HG03442 (cell line): ENCODE data around the gene COL4A6.

ENCODE experiments used
- ATAC-seq: cut with Tn5 transposase; IDR thresholded peaks from one replicate; pipeline ENCODE4 v1.9.1; 2021; ENCODE audit warnings: mild to moderate bottlenecking, moderate library complexity; ENCODE audit not compliant: unreplicated experiment

COL4A6 gene

DNA sequence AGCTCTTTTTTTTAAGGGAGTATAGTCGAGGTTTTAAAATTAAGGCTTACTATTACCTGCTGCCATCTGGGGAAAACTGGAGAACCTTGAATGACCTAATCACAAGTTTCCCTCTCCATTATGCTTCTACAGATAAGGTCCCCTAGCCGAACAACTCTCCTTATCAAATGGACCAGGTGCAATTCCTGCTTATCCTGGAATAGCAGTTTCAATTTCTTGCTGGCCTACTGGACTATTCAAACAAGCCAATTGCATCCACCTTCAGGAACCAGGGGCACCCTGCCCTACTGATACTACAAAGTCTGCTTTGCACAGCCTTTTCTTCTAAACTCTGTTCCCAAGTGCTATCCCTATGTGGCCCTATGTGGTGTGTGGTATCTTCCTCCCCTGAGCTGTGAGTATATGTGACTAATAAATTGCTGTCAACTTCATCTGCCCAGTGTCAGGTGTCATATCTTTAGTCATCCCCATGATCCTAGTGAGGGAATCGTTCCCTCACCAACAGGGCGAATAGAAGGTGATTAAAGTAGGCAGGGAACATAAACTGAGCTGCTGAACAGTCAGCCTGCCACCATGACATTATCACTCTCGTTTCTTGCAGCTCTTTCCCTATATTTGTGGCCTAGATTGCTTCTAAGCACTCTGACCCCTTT is 218.1 kb downstream of the COL4A6 start:
- ATAC-seq: no peak

DNA sequence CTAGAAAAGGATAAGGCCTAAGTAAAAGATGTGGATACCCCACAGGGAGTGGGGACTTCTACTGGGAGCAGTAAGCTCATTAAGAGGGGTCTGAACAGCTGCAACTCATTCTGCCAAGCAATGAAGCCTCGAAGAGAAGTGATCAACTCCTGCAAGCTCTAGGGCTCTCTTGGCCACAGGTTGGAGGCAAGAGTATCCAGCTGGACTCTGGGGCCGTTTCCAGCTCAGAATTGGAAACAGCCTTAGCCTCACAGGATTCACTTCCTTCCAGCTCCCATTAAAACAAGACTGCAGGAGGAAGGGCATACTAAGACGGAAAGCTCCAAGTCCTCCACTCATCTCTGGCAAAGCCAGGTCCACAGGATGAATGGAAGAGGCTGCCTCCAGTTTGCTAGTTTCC is 220.3 kb downstream of the COL4A6 start:
- ATAC-seq: no peak

DNA sequence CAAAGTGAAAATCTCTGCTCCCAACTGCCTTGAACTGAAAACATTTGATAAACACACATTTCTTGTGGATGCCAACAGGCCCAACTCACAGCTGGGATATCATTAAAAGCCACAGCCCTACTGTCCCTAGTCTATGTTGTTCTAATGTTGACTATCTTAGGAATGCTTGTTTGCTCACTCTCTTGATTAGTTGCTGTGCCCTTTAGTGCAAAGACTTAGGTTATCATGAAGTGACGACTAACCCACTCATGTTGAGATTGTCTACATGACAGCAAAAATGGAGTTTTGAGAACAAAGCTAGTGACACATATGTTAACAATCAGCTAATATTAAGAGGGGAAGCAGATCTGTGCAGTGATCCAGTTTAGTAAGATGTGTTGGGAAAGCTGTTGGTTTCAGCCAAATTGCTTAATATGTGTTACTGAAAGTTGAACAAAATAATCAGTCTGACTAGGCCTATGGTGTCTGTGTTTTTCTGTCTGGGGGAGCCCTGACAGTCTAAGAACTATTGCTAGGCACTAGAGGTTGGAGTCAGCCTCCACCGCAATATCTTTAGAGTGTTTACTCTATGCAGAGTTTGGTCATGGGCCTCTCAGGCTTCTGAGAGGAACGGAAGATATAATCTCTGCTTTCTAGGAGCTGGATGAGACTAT is 221.2 kb downstream of the COL4A6 start:
- no peak for ATAC-seq

DNA sequence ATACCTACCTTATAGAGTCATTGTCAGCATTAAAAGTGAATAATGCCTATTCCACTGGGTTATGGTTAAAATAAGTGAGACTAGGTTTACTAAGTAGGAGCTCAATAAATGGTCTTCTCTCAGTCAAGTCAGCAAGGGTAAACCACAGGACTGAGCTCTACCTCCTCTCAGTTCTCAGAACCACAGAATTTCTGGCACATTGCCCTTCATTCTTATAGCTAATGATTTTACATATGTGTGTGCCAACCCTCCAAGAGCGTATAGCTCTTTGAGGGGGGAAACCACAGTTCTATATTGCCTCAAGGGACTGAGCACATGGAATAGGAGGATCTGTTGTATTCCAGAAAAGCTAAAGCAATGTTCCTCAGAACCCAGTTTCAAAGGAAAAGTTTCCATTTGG is 221.8 kb downstream of the COL4A6 start:
- ATAC-seq: no peak

DNA sequence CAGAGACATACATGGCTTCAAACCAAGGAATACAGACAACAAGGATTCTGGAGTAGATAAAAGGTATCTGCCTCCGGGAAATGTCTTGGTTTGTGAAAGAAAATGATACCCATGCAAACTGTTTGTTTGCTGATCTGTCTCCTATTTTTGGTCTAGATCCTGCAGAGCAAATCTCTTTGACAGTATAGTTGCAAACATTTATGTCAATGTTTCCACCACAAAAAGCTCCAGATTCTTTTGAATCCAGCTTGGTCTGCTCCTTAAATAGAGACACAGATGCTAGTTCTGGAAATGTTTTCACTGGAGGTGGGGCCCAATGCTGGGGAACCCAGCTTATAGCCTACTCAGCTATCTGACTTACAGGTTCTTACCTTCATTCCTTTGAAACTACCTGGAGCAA is 226.9 kb downstream of the COL4A6 start:
- no peak for ATAC-seq

DNA sequence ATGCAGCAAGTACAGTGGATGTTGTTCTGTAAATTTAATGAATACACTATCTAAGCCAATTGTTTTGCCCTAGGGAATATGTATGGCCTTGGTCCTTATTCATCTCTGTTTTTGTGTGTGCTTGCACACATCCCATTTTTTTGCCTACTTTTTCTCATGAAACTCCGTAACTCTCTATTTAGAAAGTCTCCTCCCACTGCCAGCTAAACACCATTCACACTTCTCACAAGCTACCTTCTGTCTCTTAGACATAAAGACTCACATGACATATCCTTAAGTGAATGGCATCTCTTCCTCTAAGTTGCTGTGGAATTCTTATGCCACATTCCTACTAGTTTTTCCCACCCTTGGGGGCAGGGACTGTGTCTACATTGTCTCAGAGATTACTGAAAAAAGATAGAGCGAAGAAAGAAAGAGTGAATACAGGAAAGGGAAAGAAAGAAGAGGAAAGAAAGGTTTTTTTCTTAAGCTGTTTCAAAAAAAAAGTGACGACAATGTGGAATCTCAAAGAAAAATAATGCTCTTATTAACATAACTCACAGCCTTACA is 229.1 kb downstream of the COL4A6 start:
- no peak for ATAC-seq

DNA sequence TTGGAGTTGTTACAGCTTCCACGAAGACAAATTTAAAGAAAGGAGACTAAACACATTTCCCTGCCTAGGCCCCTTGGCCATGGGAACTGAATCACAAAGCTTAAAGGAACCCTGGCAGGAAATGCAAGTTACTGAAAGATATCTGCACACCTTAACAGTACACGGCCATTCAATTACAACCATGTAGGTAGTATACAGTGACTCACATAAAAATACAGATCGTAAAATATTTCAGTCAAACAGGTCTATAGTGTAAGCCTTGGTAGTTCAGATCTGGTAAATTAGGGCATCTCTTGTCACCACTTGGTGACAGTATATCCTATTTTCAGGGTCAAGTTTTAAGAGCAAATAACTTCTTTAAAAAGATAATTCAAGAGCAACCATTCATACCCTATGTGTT is 234.7 kb downstream of the COL4A6 start:
- no peak for ATAC-seq

DNA sequence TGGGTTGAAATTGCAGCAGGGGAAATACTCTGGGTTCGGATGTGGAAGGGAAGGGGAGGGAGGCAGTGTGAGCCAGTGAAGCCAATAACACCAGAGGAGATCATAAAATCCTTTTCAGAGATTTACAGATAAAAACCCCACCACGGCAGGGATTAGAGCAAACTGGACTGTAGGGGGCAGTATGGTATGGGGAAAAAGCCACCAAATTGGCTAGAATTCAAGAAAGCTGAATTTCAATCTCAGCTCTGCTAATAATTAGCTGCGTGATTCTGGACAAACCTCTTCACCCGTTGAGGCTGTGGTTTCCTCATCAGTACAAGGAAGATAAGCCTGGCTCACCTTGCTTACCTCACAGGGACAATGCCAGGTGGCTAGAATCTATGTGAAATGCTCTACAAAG is 238.5 kb downstream of the COL4A6 start:
- no peak for ATAC-seq

DNA sequence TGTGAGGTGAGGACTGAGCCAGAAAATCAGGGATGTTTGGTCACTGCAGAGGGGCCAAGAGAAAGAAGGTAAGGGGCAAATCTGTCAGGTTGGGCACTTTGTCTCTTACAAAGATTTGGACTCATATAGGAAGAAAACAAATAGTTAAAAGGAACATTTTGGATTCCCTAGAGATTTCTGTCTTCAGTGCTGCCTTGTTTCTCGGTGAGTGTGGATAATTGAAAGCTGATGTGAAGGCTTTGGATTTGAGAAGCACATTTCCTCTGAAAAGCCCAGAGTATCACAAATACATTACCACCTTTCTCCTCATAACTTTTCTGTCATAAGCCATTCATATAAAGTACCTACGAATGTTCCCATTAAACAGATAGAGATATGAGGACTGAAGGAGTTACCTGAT is 239.2 kb downstream of the COL4A6 start:
- ATAC-seq: no peak

DNA sequence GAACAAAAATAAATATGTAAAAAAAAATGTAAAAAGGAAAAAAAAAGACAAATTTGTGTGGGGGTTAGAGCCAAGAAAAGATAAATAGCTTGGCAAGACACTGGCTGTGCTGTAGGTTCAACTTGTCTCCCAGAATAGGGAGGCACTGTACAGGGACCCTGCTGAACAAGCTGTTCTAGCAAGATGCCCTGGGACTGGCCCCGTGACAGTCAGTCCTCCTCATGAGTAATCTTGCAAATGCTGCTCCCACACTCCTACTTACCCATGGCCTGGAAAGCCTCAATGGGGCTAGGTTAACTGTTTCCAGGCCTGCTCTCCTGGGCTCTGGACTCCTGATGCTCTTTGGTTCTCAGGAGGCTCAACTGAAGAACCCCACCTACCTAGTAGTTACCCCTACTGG is 239.8 kb downstream of the COL4A6 start:
- no peak for ATAC-seq

DNA sequence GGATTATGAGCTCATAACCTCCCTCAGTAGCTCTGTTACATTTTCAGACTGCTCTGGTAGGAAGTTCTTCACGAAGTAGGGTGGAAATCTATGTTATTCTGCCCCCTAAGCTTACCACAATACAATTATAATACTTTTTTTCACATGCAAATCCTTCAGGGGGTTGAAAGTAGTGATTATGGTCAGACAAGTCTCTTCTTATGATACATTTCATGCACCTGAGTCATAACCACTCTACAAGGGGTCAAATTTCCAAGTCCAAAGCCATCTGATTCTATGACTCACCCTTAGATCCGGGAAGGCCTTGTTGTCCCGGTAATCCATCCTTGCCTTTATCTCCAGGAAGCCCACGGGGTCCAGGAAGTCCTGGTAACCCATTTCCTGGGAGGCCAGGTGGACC is 251.4 kb downstream of the COL4A6 start:
- ATAC-seq: no peak

DNA sequence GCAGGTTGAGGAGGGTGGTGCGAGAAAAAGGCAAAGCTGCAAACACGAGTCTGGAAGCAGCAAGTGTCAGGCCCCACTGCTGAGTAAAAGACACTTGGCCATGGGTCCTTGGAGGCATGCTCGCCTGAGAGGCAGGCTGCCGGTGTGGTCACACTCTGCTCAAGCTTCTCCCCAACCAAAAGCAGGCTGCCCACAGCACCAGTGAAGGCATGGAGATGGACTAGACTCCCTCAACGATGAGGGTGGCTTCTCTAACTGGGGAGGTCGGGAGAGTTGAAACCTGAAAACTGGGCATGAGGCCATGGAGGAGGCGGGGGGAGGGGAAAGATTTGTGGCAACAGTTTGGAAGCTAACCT is 260.1 kb downstream of the COL4A6 start:
- no peak for ATAC-seq

DNA sequence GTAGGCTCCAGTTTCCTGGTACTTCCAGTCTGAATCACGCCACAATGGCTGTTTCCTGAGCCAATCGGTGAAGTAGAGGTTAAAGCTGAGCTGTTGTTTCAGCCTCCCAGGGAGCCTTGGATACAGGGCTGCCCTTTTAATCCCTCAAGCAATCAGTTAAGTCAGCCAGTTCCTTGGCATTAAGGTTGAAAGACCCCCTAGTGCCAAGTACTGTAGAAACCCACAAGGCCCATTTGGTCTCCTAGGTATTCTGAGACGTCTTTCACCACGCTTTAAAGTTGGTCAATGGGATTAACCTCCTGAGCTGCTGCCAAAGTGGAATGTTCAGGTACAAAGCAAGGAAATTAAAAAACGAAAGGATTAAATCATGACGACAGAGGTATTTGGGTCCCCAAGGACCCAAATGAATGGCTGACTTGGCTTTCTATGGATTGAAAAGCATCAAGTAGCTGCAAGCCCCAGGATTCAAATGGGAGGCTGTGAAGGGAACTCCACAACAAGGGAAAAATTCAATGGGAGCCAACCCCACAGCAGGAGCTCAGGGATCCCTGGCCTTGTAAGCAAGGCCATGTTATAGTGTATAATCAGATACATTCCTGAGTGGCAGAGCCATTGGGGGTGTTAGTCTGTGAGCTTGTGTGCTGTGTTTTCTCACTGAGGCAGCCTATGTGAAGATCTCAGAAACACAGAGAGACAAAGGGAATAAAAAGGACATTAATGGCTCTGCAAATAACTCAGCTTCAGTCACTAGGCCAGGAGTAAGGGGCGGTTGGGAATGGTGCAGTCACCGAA is 260.7 kb downstream of the COL4A6 start:
- no peak for ATAC-seq

DNA sequence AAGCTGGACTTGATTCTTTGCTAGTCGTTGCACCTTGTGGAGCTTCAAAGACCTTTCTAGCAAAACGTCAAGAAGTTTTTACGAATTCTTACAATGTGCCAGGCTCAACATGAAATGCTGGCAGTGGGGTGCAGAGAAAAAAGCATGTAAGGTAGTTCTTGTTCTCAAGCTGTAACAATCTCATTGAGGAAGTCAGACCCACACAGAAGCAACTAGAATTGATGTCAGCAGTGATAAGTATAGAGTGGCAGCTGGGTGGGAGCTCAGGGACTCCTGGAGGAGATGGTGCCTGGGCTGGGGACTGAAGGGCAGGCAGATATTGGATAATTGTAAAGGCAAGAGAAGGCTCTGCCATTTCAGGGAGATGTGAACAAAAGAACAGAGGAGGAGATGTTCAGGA is 264.3 kb downstream of the COL4A6 start:
- ATAC-seq: no peak

DNA sequence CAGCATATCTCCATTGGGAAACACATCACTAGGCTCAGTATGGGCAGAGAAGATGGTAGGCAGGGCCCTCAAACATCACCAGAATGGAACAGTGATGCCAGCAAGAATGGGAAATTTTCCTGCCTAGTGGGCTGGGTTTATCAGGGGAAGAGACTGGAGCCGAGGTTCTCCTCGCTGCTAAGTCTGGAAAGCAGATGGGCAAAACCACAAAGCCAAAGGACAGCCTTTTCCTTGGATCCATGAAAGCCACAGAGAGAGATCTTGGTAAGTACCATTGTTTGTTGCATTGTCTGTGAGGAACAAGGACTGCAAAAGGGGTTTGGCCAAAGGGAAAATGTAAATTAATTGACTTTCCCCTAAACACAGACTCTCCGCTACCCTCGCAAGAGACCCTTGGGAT is 266.6 kb downstream of the COL4A6 start:
- ATAC-seq: no peak

DNA sequence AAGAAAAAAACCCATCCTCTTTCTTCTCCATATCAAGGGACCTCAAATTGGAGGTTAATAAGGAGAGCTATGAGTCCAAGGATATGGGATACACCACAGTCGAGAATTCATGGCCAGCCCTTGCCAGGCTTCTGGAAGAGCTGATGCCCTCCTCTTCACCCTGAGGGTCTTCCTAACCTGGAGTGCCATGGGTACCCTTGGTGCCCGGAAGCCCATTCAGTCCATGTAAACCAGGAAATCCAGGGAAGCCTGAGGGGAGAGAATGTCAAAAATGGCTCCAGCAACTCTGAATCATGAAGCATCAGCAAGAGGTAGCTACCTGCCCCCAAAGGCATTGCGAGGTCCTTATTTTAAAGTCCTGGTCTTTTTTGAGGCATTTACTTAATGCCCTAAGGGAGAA is 268.5 kb downstream of the COL4A6 start:
- no peak for ATAC-seq

DNA sequence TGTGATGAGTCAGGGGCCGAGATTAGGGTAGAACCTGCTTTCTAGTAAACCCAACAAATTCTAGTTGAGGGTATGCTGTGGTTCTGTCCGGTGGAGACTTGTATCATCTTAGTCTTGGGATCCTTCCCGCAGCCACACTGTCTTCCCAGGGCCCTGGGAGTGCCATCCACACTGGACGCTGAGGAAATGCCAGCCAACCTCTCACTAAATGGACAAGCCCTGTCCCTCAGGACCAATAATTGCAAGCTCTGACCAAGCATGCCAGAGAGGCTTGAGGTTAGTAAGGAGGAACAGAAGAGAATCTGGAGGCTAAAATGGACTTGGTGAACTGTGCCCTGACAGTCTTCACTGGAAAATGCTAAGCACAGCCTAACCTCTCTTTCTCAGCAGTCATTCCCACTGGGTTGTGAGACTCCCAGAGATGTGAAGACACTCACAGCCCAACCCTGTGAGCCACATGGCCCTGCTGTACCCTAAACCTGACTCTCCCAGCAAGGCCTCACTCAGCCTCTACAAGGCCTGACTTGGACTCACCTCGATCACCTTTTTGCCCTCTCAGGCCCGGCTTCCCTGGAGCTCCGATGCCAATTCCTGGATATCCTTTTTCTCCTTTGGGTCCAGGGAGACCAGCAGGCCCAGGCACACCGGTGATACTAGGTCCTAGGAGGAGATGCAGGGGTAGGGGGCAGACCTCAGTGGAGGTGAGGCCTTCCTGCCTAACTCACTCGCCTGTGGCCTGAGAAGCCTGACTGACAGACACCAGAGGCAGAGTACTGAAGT is 269.1 kb downstream of the COL4A6 start:
- no peak for ATAC-seq

DNA sequence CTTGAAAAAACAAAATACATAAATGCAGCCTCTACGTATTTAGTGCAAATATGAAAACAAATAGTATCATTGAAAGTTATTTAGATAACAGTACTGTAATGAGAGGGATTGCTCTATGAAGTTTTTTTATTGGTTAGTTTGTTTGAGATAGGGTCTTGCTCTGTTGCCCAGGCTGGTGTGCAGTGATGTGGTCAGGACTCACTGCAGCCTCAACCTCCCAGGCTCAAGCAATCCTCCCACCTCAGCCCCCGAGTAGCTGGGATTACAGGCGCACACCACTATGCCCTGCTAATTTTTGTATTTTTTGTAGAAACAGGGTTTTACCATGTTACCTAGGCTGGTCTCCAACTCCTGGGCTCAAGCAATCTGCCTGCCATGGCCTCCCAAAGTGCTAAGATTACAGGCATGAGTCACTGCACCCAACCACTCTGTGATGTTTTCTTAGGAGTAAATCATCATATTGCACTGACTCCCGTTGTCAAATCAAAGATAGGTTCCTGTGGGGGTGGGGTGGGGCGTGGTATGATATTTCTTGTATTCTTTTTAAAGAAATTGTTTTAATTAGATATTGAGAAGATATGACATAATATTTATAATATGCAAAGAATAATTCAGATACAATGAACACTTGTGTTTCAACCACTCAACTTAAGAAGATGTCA is 270.9 kb downstream of the COL4A6 start:
- no peak for ATAC-seq

DNA sequence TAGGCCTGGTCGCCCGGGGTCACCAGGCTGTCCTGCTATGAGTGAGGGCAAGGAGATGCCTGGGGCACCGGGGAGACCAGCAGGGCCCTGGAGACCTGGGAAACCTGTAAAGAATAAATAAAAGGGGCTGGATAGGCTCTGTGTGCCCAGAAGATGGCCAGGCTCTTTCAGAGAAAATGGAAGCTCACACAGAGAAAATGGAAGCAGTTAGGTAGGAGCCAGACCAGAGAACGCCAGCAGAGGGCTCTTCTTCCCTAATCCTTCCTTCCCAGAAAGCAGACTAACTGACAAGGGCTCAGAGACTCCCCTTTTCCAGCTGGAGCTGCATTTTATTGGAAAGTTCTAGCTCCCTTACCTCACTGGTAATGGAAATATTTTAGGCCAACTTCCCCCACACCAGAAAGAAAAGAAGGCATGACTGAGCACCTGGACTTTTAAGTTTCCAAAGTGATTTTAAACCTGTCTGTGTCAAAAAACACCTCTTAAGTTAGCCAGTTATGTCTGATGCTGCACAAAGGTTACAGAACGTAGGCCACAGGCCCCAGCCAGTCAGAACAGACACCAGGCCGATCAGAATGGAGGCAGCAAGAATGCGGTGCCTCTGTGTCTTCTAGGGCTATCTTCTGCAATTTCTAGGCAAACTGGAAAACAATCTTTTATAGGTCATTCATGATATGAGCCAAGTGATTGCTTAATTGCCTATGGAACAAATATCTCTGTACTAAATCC is 272.7 kb downstream of the COL4A6 start:
- no peak for ATAC-seq
